Right lobe of liver (tissue), 6 donors: ENCODE data around the gene HCN1. TPM values are rescaled to one million over a fixed set of nuclear protein-coding genes. Genes with fewer than 3 reads are reported as not detected.
A peak's percentile ranks its signal among the peaks of the same experiment; 100 is the strongest.

Experiments
- ATAC-seq, 4 donors: fragments of 200-7000 bp; cut with Tn5 transposase; one replicate each; pipeline ENCODE4 v1.9.1; 2020; ENCODE audit warnings: mild to moderate bottlenecking in 4 of 4, moderate library complexity in 4 of 4
- DNase-seq, 3 donors: peaks; one replicate each; pipeline ENCODE4 v3.0.0-alpha.2; 2020
- H3K27ac ChIP-seq, 3 donors: fragments of 200-600 bp; one replicate each; pipeline ENCODE4 v1.8.0; 2022
- H3K27me3 ChIP-seq, 2 donors: fragments of 200-600 bp; one replicate each; pipeline ENCODE4 v1.8.0; 2022
- H3K36me3 ChIP-seq, 4 donors: fragments of 200-600 bp; sonication (generic) in 1 of 4; one replicate each; pipeline versions ENCODE4 v1.5.1 to v1.8.0; 2017 to 2022; ENCODE audit warnings: control low read depth in 1 of 4
- H3K4me1 ChIP-seq, 4 donors: fragments of 200-600 bp; sonication (generic) in 1 of 4; one replicate each; pipeline versions ENCODE4 v1.5.1 to v1.8.0; 2017 to 2022; ENCODE audit warnings: control low read depth in 1 of 4
- H3K4me3 ChIP-seq, 3 donors: fragments of 200-600 bp; one replicate each; pipeline ENCODE4 v1.8.0; 2022
- H3K9me3 ChIP-seq, 4 donors: fragments of 200-600 bp; sonication (generic) in 1 of 4; one replicate each; pipeline versions ENCODE4 v1.5.1 to v1.8.0; 2017 to 2022; ENCODE audit warnings: control low read depth in 1 of 4
- CTCF ChIP-seq, 4 donors: fragments of 200-600 bp in 3 of 4; fragments of 450-650 bp in 1 of 4; IDR thresholded peaks; one replicate each; pipeline versions ENCODE4 v1.5.1 to v1.8.0; 2016 to 2022; ENCODE audit warnings: antibody characterized with exemption in 4 of 4, mild to moderate bottlenecking in 2 of 4
- POLR2A ChIP-seq: fragments of 450-650 bp; IDR thresholded peaks from one replicate; pipeline ENCODE4 v1.6.1; 2017; ENCODE audit warnings: antibody characterized with exemption, mild to moderate bottlenecking
- WGBS: methylation state at CpG from one replicate; pipeline ENCODE4 v1.1.6; 2018; ENCODE audit warnings: low coverage, low lambda C conversion rate; ENCODE audit not compliant: insufficient coverage; ENCODE audit errors: missing lambda C conversion rate; 5-methylcytosine and 5-hydroxymethylcytosine counted together
- intact Hi-C, 2 donors: fragments of 100-400 bp; cut with DNase I; formaldehyde crosslinking; loops; one replicate each; pipeline versions ENCODE4 v1.11.2 to v1.14.1; 2022
- total RNA-seq, 6 experiments: library from RNA; depleted of rRNA in 2 of 6; stranded (reverse); fragments of >200 nt in 2 of 6; fragmentation: NEBNext Ultra II Directional in 3 of 6; extraction: Animal tissue kit (Norgen Biotek cat#: 25700) in 3 of 6; gene quantifications; one replicate each; pipeline versions ENCODE4 v1.1.0 to v1.2.4, GENCODE V29; 2016 to 2023
- donor health status: DM: no; HTN: yes; CAD: no.
- donor health status: DM: no; HTN: no; CAD: no.
- donor health status: DM: no; HTN: no; CAD: no.
- donor health status: DM: no; HTN: yes; CAD: no.
- donor health status: DM: no; HTN: yes; CAD: no.

HCN1 gene
- total RNA-seq, 6 experiments from 2014 or later, result 0.09 to 0.12 TPM; not detected in 4

- intact Hi-C loops, result no loop called here
- H3K27me3 ChIP-seq, result no peaks in the 10 kb centered on the region
- no peak overlapping the region for H3K27ac ChIP-seq
- H3K36me3 ChIP-seq, result no peaks in the 10 kb centered on the region
- no peaks in the 10 kb centered on the region for H3K9me3 ChIP-seq
- no peak for DNase-seq
- no peak for TF ChIP-seq CTCF (IDR thresholded peaks at IDR 0.05)
- no peak for TF ChIP-seq POLR2A
- ATAC-seq, result no peak
- 73% methylated on average over 1 of the region's 1 CpG for WGBS
- no peaks in the 10 kb centered on the region for H3K4me1 ChIP-seq
- no peak overlapping the region for H3K4me3 ChIP-seq
These were observed 255.7 kb downstream of the HCN1 start for GRCh38 chr5:45440466-45440865.

- intact Hi-C loops, result no loop called here
- H3K27ac ChIP-seq, result no peak overlapping the region
These were observed 258.4 kb downstream of the HCN1 start for GRCh38 chr5:45437752-45438151.

GRCh38 chr5:45417285-45417998 is 278.7 kb downstream of the HCN1 start:
- Histone ChIP-seq H3K27ac (no peak overlapping the region), H3K4me3 (no peak overlapping the region), H3K36me3 (no peaks in the 10 kb centered on the region), H3K4me1 (no peaks in the 10 kb centered on the region), H3K9me3 (no peaks in the 10 kb centered on the region), H3K27me3 (no peaks in the 10 kb centered on the region)
- TF ChIP-seq CTCF (IDR thresholded peaks at IDR 0.05), result no peak
- intact Hi-C loops, result no loop called here
- WGBS, result 55% methylated on average over 2 of the region's 2 CpGs
- DNase-seq (no peak), ATAC-seq (peak in 1 of 4 donors; percentile 72)

More at GRCh38 chr5:45437752-45438151, 258.4 kb downstream of the HCN1 start:
- Histone ChIP-seq H3K36me3 (no peaks in the 10 kb centered on the region), H3K27me3 (no peaks in the 10 kb centered on the region), H3K9me3 (no peaks in the 10 kb centered on the region), H3K4me1 (no peaks in the 10 kb centered on the region), H3K4me3 (no peak overlapping the region)
- TF ChIP-seq POLR2A (no peak), CTCF (IDR thresholded peaks at IDR 0.05) (no peak)
- ATAC-seq, result no peak
- no peak for DNase-seq

- ATAC-seq (peak in 1 of 4 donors; percentile 50), DNase-seq (no peak)
- Histone ChIP-seq H3K36me3 (no peaks in the 10 kb centered on the region), H3K27ac (no peak overlapping the region), H3K27me3 (no peaks in the 10 kb centered on the region), H3K4me1 (no peaks in the 10 kb centered on the region), H3K4me3 (no peak overlapping the region), H3K9me3 (no peaks in the 10 kb centered on the region)
- WGBS, result 41% methylated on average over 2 of the region's 2 CpGs
- intact Hi-C loops, result no loop called here
- TF ChIP-seq CTCF (IDR thresholded peaks at IDR 0.05) (no peak), POLR2A (no peak)
These were observed 281.3 kb downstream of the HCN1 start for GRCh38 chr5:45414620-45415573.
